SW 1271 (cell line): ENCODE measurements around the gene FOXP1.

Source experiments
- DNase-seq, 2 experiments: peaks; one replicate each; lab custom pipeline; 2025; lab: John Stamatoyannopoulos, UW

Gene FOXP1

DNA sequence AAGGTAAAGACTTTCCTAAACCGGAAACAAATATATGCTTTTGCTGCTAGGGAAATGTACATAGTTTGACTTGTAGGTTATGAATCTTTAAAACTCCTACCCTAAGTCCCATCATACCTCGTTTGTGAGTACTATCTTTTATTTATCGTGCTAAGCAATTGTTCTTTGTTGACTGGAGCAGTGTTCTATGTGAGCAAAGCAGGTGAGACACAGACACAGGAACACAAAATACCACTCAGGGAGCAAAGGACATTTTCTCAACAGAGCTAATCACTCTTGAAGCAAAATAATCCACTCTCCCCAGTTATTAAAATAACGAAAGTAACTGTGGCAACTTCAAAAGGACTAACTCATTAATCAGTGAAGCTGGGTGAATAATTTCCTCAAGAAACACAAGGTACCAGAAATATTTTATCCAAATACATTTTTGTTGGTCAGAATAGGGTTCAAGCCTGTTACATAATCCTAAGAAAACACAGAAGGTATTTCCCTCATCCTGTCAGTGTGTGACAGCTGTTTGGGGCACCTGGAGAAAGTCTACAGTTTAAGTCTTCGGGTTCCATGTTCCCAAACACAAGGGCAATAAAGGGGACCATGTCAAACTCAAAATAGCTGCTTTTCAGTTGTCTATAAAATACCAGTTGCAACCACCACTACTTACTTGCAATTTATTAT is 407.7 kb downstream of the FOXP1 start:
- no peak for DNase-seq

DNA sequence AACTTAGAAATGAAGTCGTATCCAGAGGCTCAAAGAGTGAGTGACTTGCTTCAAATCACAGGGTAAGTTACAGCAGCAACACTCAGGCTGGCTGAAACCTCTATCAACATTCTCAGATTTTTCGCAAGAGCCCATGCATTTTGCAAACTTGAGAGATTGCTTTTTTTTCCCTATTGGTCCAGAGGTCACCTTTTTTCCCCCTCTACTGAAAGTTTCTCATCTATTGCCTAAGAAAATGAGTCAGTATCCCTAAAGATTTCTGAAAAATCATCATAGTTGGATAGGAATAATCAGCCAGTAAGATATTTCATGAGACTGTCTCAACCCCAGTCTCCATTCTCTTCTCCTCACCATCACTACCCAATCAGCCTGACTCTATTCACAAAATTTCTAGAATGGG is 410.6 kb downstream of the FOXP1 start:
- no peak for DNase-seq

DNA sequence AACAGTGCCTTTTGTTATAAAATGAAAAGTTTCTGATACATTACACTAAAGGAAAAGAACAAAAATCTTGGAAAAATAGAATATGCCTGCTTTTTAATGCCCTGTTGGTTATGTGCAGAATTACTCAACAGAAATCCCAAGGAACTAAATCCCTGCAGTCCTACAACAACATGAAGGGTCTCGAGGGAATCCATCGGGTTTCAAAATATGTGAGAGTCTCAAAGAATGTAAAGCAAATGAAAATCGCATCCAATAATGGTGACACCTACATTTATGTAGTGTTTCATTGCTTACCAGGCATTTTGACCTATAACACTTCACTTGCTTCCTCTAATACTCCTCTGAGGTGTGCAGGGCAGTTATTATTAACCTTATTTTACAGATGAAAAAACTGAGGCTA is 411.3 kb downstream of the FOXP1 start:
- no peak for DNase-seq

DNA sequence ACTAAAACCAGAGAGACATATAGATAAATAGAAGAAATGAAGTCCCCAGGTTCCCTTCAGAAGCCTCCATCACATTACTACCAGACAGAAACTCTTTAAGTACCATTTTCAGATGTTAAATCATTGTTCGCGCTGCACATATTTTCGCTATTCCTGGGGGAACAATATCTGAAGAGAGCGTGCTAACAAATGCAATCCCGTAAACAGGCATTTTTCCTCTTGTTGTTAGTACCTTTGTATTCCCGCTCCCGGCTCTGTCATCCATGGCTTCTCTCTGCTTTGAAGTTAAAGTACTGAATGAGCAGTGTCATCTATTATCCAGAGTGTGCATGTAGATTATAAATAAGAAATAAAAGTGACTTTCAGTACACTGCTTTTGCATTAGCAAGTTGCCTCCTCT is 412.3 kb downstream of the FOXP1 start:
- DNase-seq, result no peak

DNA sequence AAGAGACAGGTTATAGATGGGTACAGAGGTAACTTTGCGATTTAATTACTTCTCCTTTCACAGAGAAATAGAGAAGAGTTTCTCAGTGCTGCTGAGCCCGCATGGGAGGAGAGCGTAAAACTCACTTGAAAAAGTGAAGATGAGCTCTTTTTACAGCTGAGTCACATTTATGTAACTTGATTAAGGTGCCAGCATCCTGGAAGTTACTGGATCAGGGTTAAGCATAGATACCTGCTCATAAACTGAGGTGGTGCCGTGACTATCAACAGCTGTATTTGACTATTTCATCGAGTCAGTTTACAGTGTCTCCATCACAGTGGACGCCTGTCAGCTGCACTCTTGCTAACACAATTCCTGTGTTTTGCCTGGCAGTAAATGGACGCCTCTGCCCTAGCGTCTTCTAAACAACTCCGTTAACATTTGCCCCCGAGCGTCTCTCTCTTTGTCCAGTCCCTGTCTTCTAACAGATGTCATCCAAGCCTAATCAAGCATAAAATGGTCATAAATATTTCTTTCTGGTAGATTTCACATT is 414.6 kb downstream of the FOXP1 start:
- no peak for DNase-seq

DNA sequence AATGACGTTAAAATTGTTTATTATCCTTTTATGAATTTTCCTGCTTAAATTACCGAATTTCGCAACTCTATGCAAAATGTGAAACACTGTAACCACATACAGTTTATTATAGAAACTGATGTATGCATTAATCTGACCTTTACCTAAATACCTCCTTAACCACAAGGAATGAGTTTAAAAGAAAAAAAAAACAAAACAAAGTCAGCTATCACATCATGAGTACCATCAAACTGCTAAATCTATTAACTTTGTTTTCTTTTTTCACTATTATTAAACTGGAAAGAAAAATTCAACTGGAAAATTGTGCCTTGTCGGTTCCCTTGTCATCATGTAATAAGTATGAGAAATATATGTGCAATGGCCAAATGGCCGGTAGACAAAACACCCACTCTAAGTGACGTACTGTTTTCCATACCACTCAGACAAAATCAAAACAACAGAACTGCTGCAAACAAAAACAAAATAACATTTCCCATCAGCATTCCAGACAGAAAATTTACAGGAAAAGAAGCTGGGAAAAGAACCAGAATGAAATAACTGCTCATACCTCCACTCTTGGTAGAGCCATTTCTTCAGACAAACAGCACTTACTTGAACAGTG is 415.3 kb downstream of the FOXP1 start:
- DNase-seq, result no peak

DNA sequence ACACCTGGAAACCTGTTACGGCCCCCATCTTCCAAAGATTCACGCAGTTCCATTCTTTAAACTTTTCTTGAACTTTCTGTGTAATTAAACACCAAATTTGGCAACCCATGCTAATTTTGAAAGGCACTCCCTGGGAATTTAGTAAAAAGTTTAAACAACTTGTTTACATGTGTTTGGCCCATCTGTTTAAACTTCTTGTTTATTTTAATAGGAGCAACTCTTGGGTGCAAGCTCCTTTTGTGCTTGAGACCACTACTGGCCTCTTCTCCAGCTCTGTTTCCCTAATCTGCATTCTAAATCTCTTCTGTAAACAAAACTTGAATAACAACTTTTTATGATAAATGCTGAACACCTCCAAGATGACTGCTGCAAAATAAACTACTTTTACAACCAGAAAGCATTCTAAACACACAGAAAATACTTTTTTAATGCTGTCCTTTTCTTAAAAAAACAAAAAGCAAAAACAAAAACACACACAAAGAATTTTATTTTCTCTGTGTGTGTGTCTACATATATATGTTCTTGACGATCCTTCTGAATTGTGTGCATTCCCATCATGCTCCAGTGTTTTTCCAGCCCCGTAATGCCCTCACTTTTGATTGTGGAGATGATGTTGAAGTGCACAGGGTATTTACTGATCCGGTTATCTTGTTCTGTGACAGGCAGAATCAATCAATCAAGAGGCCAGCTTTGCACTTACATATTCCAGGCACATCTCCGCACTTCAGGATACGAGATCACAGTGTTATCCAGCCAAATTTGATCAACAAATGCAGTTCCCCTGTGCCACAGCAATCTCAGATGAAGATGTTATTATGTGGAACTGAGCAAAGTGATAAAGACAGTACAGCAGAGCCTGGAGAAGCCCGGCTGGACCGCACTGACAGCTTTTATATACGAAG is 416.9 kb downstream of the FOXP1 start:
- no peak for DNase-seq

DNA sequence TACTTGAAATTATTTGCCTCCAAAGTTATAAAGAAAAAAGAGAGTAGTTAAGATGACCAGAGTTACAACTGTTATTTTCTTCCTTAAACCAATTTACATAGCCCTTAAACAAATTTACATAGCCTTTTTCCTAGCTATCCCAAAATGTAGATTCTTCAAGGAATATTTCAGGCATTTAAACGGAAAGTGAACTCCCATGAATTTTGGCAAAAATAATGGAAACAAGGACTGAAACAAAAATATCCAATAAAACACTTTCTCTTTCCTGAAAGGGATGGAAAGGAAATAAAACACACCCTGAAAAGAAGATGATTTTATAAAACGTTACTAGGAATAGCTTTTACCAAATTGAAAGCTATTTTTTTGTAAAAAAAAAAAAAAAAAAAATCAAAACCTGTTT is 418.6 kb downstream of the FOXP1 start:
- no peak for DNase-seq

DNA sequence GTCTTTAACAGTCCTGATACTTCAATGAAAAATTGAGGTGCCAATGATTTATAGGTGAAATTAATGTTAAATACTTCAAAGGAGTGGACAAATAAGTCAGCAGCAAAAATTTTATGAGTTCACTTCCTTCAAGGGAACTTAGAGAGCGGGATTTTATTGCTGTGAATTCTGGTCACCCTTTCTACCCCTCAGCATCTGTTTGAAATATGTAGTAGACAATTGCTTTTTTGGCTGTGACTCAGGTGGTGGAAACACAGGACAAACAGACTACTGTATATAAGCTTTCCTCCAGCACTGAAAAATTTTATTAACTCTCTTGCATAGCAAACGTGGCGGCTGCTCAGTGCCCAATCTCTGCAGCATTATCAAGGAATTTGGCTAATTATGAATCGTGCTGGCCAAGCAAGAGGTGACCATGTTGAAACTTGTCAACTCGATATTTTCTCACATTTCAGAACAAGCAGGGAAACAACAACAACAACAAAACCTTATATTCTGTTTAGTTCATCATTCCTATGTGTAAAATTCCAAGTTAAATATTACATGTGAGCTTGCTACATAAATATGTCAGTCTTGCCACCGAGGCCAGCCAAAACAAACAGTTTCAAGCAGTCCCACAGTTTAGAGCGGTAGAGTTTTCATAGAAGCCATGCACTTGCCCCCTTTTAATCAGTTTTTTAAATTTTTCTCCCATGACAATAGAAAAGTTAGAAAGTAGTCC is 420.2 kb downstream of the FOXP1 start:
- DNase-seq, result no peak

DNA sequence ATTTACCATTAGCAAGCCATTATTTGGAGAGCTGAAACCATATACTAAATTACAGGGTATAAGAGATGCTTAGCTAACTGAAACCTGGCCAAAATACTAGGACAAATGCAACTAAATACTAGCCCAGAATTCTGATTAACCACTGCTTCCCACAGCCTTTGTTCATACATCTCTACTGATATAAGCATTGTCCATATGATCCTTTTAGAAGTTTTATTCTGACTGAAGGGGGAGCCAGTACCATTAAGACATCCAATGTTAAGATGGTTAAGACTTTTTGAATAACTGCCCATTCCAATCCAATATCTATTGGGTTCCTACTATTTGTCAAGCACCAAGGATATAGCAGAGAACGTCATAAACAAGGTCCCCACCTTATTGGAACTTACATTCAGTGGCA is 421.3 kb downstream of the FOXP1 start:
- no peak for DNase-seq

DNA sequence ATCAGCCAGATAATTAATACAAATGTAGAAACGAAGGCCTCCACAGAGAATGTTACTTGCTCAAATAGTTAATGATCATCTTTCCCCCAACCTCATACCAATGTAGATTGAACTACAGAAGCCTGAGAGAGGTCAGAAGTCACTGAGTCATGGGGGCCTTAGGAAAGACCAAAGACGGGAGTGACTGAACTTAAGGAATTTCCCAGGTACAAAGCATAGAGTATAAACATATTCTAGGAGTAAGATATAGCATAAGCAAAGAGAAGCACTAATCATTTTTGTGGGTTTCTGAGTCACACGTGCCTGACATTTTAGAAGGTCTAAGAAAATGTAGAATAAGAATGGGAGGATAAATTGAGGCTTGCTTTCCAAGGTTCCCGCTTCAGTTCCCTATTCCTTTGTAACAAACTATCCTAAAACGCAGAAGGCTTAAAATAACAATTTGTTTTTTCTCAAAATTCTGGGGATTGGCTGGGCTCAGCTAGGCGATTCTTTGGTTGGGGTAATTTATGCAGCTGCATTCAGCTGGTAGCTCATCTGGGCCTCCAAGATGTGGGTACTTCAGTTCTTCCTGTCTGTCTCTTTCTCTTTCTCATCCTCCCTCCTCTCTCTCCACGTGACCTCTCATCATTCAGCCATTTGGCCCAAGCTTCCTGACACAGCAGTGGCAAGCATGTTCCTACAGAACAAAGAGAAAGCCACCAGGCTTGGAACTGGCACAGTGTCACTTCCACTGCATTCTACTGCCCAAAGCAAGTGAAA is 422.6 kb downstream of the FOXP1 start:
- no peak for DNase-seq

DNA sequence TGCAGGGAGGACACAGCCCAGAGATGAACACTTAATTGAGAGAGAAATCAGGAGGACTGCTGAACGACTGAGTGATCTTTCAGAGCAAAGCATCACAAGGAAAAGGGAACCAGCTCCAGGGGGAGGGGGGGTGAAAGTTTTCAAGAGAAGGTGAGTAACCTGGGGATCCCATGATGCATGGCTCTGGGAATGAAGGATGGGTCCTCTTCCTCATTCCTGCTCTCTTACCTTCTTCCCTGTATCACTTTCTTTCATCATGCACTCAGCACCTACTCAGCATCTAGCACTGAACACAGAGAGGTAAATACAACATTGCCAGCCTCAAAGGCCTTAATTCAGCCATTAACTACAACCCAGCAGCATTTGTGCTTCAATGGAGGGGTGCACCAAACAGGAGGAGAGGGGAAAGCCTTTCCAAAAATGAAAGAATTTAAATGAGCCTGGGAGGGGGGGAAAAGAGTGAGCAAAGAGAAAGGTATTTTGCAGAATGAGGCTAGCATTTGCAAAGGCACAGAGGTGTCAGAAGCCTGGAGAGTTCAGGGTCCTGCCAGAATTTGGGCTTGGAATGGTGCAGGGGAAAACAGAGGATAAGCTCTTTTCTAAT is 427.4 kb downstream of the FOXP1 start:
- no peak for DNase-seq

DNA sequence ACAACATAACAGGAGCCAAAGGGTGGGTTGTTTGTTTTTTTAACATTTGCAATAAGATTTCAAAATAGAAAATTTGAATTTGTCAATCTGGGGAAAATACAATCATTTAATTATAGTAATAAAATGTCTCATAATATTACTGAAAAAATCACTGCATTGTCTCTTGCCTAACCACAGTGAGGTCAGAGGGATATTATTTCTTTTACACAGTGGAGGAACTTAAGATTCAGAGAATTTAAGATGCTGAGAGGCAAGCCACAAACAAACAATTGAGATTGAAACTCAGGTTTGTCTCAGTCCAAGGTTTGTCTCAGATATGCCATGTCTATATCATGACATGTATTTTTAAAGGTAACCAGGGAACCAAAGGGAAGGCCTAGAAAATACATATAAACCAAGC is 428.7 kb downstream of the FOXP1 start:
- DNase-seq, result no peak

DNA sequence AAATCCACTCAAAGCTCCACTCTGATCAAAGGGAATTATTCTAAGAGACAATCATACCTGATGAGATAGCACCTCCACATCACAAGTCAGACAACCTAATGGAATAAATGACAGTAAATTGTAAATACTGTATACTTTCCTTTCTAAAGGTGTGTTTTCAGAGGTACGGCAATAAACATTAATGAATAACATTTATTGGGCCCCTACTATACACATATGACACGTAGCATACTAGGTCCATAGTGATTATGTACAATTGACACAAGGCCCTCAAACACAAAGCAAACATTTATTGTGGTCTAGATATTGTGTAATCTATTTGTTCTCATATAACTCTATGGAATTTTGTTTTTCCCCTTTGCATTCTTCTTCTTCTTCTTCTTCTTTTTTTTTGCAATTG is 429.8 kb downstream of the FOXP1 start:
- DNase-seq, result no peak

DNA sequence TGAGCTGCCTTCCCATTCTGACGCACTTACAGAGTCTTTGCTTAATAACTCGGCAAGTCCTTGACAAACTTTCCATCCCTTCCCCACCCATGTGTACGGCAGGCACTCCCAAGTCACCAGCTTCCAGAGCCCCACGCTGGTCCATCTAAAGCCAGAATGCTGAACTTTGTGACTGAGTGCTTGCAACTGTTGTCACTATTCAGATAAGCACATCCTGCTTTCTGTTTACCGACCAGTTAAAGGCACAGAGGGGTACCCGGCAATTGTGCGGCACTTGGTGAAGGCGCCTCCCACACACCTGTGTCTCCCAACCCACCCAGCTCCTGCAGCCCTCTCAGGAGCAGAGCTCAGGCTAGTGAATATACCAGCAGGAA is 430.6 kb downstream of the FOXP1 start:
- DNase-seq, result no peak

DNA sequence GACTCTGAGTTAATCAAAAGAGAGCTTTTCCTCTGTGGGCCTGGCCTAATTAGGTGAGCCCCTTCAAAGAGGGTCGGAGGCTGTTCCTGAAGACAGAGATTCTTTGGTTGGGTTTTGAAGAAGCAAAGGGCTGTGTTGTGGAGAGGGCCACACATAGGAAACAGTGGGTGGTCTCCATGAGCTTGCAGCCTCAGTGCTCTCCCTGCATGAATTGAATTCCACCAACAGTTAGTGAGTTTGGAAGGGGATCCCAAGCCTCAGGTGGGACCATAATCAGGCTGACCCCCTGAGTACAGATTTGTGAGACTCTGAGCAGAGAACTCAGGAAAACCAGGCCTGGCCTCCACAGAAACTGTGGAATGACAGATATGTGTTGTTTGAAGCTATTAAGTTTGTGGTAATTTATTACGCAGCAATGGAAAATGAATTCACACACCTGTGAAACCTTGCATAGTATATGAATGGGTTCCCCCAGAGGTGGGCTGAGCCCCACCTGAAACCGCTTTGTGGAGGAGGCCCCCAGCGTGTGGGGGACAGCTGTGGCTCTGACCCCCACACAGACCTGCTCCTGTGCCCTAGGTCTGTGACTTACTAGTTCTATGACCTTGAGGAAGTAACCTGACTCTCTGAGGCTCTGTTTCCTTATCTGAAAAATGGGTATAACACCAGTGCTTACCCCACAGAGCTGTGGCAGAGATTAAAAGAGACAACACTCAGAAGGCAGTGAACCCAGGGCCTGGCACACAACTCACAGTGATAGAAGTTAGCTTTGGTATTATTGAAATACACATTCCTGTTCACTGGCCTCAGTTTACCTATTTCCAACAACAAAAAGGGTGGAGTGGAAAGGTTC is 431.3 kb downstream of the FOXP1 start:
- no peak for DNase-seq

DNA sequence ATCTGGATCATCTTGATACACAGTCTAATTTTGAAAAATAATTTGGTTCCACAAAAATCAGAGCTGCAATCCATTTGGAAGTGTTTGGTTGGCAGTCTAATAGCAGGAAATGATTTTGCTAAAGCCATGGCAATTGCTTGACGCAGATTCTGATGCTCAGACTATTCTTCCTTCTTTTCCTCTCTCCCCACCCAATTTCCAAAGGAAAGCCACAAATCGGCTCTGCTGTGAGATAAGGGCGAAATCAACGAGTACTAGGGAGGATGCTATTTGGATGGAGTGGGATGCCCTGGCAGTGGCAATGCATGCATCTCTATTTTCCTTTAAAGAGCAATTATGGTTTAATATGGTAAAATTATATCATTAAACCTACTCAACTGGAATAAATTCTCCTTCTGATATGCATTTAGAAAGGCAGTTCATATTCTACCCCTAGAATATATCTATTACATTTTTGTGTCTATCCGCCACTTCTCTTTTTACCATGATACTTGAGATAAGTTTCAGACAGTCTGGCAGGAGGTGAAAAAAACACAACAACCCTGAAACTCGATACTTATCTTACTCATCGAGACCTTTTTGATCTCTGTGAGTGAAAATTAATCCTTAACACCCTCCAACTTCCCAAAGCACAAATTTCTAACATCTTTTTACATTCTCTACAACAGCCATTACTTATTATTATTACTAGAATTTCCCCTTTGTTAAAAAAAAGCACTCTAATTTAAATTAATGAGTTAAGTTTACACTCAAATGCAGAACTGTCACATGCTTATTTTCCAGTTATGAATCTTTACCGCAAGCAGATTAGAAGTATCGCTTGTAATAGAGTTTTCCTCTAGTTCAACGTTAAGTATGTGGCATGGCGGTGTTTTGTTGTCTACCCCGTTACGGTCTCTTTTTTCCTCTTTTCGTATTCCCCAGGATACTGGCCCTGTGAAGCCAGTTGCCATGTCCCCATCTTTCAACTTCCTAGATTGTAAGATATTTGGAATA is 433.3 kb downstream of the FOXP1 start:
- DNase-seq, result no peak

DNA sequence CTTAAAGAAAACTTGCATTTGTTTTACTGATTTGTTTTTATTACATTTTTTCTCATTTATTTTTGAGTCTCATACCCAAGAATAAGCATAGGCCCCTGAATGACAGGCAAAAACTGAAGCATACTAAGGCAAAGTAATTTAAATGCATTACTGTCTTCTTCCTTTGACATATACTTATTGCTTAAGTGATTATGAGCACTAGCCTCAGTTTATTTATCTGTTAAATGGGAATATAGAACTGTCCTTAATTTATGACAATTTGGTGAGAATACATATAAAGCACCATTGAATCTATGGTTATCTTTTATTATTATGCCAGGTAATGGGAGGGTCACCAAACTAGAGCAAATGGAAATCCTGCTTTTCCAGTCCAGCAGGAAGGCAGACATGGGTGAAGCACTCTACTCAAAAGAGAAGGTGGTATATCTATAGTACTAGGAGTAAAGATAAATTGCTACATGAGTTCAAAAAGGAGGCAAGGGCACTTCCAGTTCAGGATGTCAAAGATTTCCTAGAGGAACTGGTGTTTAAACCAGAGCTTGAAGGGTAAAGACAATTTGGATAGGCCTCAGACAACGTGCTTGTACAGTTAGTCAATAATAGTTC is 435.0 kb downstream of the FOXP1 start:
- no peak for DNase-seq
